ENCODE results near the gene CHEK2. TPM values are rescaled to one million over a fixed set of nuclear protein-coding genes. Genes with fewer than 3 reads are reported as not detected.

The CHEK2 gene
- total and polyA plus RNA-seq, 4 donors = 6.0 to 10.4 (median 9.3) TPM

DNA sequence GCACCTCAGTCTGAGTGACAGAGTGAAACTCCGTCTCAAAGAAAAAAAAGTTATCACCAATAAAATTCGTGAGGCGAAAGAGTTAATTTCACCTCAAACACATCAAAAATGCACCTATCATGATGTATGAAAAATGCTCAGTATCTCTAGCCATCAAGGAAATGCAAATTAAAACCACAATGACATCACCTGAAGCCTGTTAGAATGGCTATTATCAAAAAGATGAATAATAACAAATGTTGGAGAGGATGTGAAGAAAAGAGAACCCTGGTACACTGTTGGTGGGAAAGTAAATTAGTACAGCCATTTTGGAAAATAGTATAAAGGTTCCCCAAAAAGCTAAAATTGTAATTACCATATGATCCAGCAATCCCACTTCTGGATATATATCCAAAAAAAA lies 23.6 kb downstream of the CHEK2 start:
- Histone ChIP-seq H3K27ac (ENCODE audit: low read depth in 1 of 2, low read length in 1 of 2) (no peak overlapping the region), H3K4me3 (no peak overlapping the region), H3K36me3 (ENCODE audit: control insufficient read depth in 4 of 4, insufficient read depth in 4 of 4, low read length in 4 of 4) (peaks cover 0 to 2% (median 0%) of the 10 kb centered on the region in 4 donors), H3K27me3 (ENCODE audit: control insufficient read depth in 3 of 3, insufficient read depth in 3 of 3, low read length in 2 of 3) (no peaks in the 10 kb centered on the region), H3K4me1 (ENCODE audit: control insufficient read depth in 5 of 5, insufficient read depth in 5 of 5, low read length in 5 of 5) (no peaks in the 10 kb centered on the region), H3K9ac (ENCODE audit: insufficient read depth in 1 of 2, low read length in 2 of 2) (no peak overlapping the region), H3K9me3 (ENCODE audit: control insufficient read depth in 4 of 4, insufficient read depth in 3 of 4, low read length in 3 of 4) (no peaks in the 10 kb centered on the region)
- TF ChIP-seq CTCF (IDR thresholded peaks at IDR 0.05; ENCODE audit: control extremely low read depth, extremely low read depth) = no peak
- ATAC-seq (ENCODE audit: insufficient read depth, low FRiP score) (no peak), DNase-seq (no peak)
- 96 to 98% methylated on average over 3 of the region's 3 CpGs for WGBS, 2 donors

DNA sequence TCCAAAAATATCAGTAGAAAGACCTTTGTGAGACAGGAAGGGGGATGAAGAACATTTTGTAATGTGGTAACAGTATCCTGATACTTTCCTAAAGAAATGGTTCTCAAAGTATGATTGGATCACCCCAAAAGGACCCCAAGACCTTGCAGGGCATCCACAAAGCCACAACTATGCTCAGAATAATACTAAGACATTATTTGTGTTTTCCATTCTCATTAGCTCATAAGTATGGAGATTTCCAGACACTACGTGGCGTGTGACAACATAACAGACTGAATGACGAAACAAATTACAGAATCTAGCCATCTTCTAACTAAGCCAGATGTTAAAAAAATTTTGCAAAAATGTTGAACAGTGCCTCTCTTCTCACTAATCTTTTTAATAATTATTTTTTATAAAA lies 24.9 kb downstream of the CHEK2 start:
- Histone ChIP-seq H3K9me3 (ENCODE audit: control insufficient read depth in 4 of 4, insufficient read depth in 3 of 4, low read length in 3 of 4) (no peaks in the 10 kb centered on the region), H3K4me3 (no peak overlapping the region), H3K9ac (ENCODE audit: insufficient read depth in 1 of 2, low read length in 2 of 2) (no peak overlapping the region), H3K4me1 (ENCODE audit: control insufficient read depth in 5 of 5, insufficient read depth in 5 of 5, low read length in 5 of 5) (peaks cover 0 to 11% (median 3%) of the 10 kb centered on the region in 5 donors), H3K36me3 (ENCODE audit: control insufficient read depth in 4 of 4, insufficient read depth in 4 of 4, low read length in 4 of 4) (peaks cover 0 to 1% (median 0%) of the 10 kb centered on the region in 4 donors), H3K27me3 (ENCODE audit: control insufficient read depth in 3 of 3, insufficient read depth in 3 of 3, low read length in 2 of 3) (no peaks in the 10 kb centered on the region), H3K27ac (ENCODE audit: low read depth in 1 of 2, low read length in 1 of 2) (no peak overlapping the region)
- DNase-seq (no peak), ATAC-seq (ENCODE audit: insufficient read depth, low FRiP score) (no peak)
- 78 to 93% methylated on average over 3 of the region's 3 CpGs for WGBS, 2 donors
- TF ChIP-seq CTCF (IDR thresholded peaks at IDR 0.05; ENCODE audit: control extremely low read depth, extremely low read depth) = no peak

DNA sequence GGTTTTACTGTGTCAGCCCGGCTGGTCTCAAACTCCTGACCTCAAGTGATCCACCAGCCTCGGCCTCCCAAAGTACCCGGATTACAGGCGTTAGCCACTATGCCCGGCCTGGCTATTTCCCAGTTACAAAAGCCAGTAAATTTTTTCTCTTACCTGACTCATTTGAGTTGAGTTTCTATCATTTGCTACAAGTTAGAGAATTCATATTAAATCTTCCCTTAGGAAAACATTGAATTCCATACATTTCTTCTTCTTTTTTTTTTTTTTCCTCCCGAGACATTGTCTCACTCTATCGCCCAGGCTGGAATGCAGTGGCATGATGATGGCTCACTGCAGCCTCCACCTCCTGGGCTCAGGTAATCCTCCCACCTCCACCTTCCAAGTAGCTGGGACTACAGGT lies 26.0 kb downstream of the CHEK2 start:
- ATAC-seq (ENCODE audit: insufficient read depth, low FRiP score) (no peak), DNase-seq (no peak)
- H3K4me1 ChIP-seq (ENCODE audit: control insufficient read depth in 5 of 5, insufficient read depth in 5 of 5, low read length in 5 of 5) = peaks cover 0 to 22% (median 9%) of the 10 kb centered on the region in 5 donors
- no peaks in the 10 kb centered on the region for H3K27me3 ChIP-seq (ENCODE audit: control insufficient read depth in 3 of 3, insufficient read depth in 3 of 3, low read length in 2 of 3)
- no peak overlapping the region for H3K4me3 ChIP-seq
- TF ChIP-seq CTCF (IDR thresholded peaks at IDR 0.05; ENCODE audit: control extremely low read depth, extremely low read depth) = no peak
- no peak overlapping the region for H3K9ac ChIP-seq (ENCODE audit: insufficient read depth in 1 of 2, low read length in 2 of 2)
- H3K27ac ChIP-seq (ENCODE audit: low read depth in 1 of 2, low read length in 1 of 2) = no peak overlapping the region
- 98% methylated on average over 7 of the region's 7 CpGs for WGBS, 2 donors
- no peaks in the 10 kb centered on the region for H3K36me3 ChIP-seq (ENCODE audit: control insufficient read depth in 4 of 4, insufficient read depth in 4 of 4, low read length in 4 of 4)
- no peaks in the 10 kb centered on the region for H3K9me3 ChIP-seq (ENCODE audit: control insufficient read depth in 4 of 4, insufficient read depth in 3 of 4, low read length in 3 of 4)

DNA sequence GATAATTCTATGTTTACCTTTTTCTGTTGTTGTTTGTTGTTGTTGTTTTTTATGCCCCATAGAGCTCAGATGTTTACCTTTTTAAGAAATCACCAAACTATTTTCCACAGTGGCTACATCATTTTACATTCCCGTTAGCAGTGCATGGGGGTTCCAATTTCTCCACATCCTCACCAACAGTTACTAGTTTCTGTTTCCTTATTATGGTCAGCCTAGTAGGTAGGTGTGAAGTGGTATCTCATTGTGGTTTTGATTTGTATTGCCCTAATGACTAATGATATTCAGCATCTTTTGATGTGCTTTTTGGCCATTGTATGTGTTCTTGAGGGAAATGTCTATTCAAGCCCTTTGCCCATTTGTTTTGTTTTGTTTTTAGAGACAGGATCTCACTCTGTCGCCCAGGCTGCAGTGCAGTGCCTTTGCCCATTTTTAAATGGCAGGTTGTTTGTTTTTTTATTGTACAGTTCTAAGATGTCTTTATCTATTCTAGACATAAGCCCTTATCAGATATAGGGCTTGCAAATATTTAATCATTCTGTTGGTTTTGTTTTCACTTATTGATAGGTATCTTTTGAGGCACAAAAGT lies 27.5 kb downstream of the CHEK2 start:
- no peak for TF ChIP-seq CTCF (IDR thresholded peaks at IDR 0.05; ENCODE audit: control extremely low read depth, extremely low read depth)
- no peak for ATAC-seq (ENCODE audit: insufficient read depth, low FRiP score)
- H3K4me3 ChIP-seq = no peak overlapping the region

More for the DNA sequence above, 27.5 kb downstream of the CHEK2 start:
- H3K36me3 ChIP-seq (ENCODE audit: control insufficient read depth in 4 of 4, insufficient read depth in 4 of 4, low read length in 4 of 4) = no peaks in the 10 kb centered on the region
- H3K9ac ChIP-seq (ENCODE audit: insufficient read depth in 1 of 2, low read length in 2 of 2) = no peak overlapping the region
- H3K27me3 ChIP-seq (ENCODE audit: control insufficient read depth in 3 of 3, insufficient read depth in 3 of 3, low read length in 2 of 3) = no peaks in the 10 kb centered on the region
- DNase-seq = no peak
- 64 to 67% methylated on average over 2 of the region's 2 CpGs for WGBS, 2 donors
- no peak overlapping the region for H3K27ac ChIP-seq (ENCODE audit: low read depth in 1 of 2, low read length in 1 of 2)
- no peaks in the 10 kb centered on the region for H3K9me3 ChIP-seq (ENCODE audit: control insufficient read depth in 4 of 4, insufficient read depth in 3 of 4, low read length in 3 of 4)
- peaks cover 0 to 29% (median 13%) of the 10 kb centered on the region in 5 donors for H3K4me1 ChIP-seq (ENCODE audit: control insufficient read depth in 5 of 5, insufficient read depth in 5 of 5, low read length in 5 of 5)

Data from lung (tissue), 12 donors.